ENCODE data around the gene NELL1.

The NELL1 gene

DNA sequence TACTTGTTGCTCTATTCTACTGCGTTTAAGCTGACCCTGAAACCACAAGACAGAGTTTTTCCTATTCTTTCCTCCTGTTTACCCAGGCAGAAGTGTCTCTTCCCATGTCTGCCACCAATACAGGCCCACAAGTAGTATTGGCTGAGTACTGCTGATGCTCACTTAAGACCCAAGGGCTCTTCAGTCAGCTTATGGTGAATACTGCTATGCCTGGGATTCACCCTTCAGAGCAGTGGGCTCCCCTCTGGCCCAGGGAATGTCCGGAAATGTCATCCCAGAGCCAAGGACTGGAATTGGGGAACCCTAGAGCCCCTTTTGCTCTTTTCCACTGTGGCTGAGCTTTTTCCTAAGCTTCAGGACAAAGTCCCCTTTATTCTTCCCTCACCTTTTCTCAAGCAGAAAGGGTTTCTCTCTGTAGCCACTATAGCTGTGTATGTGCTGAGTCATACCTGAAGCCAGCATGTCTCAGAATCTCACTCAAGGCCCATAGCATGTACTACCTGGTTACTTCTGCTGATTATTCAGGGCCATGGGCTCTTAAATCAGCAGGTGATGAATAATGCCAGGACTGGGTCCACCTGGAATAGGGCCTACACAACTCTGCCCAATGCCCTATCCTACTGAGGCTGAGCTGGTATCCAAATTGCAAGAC is 777.7 kb downstream of the NELL1 start:
- no peak overlapping the region for H3K4me3 ChIP-seq (ENCODE audit: control insufficient read depth, low read depth, low read length)
- no peak for DNase-seq (ENCODE audit: low read depth)
- TF ChIP-seq, protein P1, sequence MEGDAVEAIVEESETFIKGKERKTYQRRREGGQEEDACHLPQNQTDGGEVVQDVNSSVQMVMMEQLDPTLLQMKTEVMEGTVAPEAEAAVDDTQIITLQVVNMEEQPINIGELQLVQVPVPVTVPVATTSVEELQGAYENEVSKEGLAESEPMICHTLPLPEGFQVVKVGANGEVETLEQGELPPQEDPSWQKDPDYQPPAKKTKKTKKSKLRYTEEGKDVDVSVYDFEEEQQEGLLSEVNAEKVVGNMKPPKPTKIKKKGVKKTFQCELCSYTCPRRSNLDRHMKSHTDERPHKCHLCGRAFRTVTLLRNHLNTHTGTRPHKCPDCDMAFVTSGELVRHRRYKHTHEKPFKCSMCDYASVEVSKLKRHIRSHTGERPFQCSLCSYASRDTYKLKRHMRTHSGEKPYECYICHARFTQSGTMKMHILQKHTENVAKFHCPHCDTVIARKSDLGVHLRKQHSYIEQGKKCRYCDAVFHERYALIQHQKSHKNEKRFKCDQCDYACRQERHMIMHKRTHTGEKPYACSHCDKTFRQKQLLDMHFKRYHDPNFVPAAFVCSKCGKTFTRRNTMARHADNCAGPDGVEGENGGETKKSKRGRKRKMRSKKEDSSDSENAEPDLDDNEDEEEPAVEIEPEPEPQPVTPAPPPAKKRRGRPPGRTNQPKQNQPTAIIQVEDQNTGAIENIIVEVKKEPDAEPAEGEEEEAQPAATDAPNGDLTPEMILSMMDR (conservative IDR thresholded peaks at IDR 0.05; ENCODE audit: control insufficient read depth, insufficient read depth, low read depth, low read length): no peak

DNA sequence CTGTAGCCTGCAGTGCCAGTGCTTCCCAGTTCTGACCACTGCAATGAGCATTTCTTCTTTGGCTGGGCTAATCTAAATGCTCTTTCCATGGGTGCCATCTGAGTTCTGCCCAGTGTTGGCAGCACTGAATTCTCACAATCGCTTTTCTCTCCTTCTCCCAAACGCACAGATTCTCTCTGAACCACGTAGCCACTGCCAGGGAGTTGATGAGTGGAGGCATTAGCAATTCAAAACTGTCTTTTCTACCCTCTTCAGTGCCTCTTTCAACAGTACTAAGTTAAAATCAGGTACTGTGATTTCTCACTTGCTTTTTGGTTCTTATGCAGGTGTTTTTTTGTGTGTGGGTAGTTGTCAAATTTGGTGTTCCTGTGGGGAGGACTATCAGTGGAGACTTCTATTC is 778.5 kb downstream of the NELL1 start:
- TF ChIP-seq, protein P1 (conservative IDR thresholded peaks at IDR 0.05; ENCODE audit: control insufficient read depth, insufficient read depth, low read depth, low read length): no peak
- no peak overlapping the region for H3K4me3 ChIP-seq (ENCODE audit: control insufficient read depth, low read depth, low read length)
- no peak for DNase-seq (ENCODE audit: low read depth)

DNA sequence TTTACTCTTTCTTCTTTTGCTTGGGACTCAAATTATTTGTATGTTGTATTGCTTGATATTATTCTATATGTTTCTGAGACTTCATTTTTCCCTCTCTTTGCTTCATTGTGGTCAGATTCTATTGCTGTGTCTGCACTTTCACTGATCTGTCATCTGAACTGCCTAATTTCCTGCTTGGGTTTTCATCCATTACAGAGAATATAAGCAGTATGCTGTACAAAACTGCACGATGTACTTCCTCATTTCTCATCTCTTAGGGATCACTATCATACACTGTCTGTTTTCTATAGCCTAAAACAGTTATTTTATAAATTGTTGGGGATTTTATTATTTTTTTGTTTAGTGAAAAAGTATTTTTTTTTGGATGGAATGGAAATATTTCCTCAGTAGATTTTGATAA is 786.8 kb downstream of the NELL1 start:
- TF ChIP-seq, protein P1 (conservative IDR thresholded peaks at IDR 0.05; ENCODE audit: control insufficient read depth, insufficient read depth, low read depth, low read length): no peak
- no peak overlapping the region for H3K4me3 ChIP-seq (ENCODE audit: control insufficient read depth, low read depth, low read length)

DNA sequence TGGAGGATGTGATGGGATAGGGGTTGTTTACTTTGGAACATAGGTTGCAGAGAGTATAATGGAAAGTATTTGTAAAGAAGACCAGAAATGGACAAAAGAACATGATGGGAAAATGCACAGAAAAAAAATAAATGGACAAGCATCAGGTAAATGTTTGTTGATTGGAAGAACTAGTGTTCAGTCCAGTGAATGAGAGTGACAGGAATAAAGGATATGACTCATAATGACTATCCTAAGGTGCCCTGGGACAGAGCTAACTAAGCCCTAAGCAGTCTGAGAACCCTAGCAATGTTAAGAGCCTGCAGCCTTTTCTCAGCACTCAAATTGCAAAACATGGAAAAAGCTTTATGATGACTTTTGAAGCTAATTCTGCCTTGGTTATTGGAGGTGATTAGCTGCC is 790.7 kb downstream of the NELL1 start:
- TF ChIP-seq, protein P1 (conservative IDR thresholded peaks at IDR 0.05; ENCODE audit: control insufficient read depth, insufficient read depth, low read depth, low read length): no peak
- no peak overlapping the region for H3K4me3 ChIP-seq (ENCODE audit: control insufficient read depth, low read depth, low read length)
- DNase-seq (ENCODE audit: low read depth): no peak

More for the DNA sequence above, 786.8 kb downstream of the NELL1 start:
- DNase-seq (ENCODE audit: low read depth): no peak

DNA sequence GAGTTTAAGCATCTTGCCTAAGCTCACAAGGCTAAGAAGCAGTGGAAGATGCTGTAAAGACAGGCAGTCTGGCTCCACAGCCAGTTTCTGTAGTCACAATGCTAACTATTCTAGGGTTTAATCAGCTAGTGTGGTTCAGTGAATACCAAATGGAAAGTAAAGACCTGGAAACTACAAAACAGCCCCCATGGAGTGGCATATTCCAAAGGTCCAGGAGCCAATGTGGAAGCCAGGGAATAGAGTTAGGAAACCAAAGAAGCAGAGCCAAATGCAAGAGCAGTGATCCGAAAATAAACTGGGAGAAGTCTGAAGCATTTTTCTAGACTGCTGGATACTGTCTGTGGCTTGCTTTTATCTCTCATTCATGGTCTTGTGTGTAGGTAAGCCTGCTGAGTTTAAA is 792.3 kb downstream of the NELL1 start:
- TF ChIP-seq, protein P1 (conservative IDR thresholded peaks at IDR 0.05; ENCODE audit: control insufficient read depth, insufficient read depth, low read depth, low read length): no peak
- no peak for DNase-seq (ENCODE audit: low read depth)
- H3K4me3 ChIP-seq (ENCODE audit: control insufficient read depth, low read depth, low read length): no peak overlapping the region

DNA sequence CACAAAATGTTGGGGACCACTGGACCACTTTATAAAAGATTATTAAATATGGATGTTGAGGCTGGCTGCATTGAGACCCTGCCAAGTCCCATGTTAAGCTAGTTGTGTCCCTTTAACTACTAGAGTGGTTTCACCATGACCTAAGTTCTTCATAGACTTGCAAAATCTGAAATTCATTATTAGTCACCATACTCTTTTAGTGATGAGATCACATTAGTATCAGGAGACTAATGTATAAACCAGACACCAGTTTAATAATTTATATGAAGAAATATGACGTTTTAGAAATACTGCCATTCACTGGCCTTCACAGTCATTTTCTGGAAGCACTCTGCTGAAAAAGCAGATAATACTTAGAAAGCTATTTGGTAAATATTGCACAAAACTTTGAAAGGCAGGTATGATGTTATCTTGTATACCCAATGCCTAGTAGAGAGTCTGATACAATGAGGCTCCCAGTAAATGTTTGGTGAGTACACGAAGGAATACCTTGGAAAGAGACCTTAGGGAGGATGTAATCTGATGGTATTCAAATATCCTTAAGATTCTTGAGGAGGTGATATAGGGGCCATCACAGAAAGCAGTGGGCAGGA is 795.3 kb downstream of the NELL1 start:
- H3K4me3 ChIP-seq (ENCODE audit: control insufficient read depth, low read depth, low read length): no peak overlapping the region
- TF ChIP-seq, protein P1 (conservative IDR thresholded peaks at IDR 0.05; ENCODE audit: control insufficient read depth, insufficient read depth, low read depth, low read length): no peak
- no peak for DNase-seq (ENCODE audit: low read depth)
